DND-41 (cell line): ENCODE data around the gene NETO2.
"Not testable (repeated sequence)": the region's sequence is repeated elsewhere in the genome, so short reads cannot be mapped to it uniquely, and the experiment has no call there.

Experiments
- ATAC-seq: fragments of 200-7000 bp; cut with Tn5 transposase; 3 replicates; pipeline ENCODE4 v1.9.1; 2021; ENCODE audit warnings: low read depth; ENCODE audit not compliant: insufficient read depth
- DNase-seq: peaks from one replicate; pipeline ENCODE4 v3.0.0-alpha.2; 2020
- H2AFZ ChIP-seq: 2 replicates; pipeline ENCODE4 v1.6.0; 2012; ENCODE audit warnings: low read depth, low read length
- H3K27ac ChIP-seq: 2 replicates; pipeline ENCODE4 v1.5.1; 2012; ENCODE audit warnings: low read length, inconsistent platforms
- H3K27me3 ChIP-seq: fragments of 200-600 bp; sonication (generic); 2 replicates; pipeline ENCODE4 v1.6.0; 2012; ENCODE audit warnings: low read length, mild to moderate bottlenecking, inconsistent platforms; ENCODE audit not compliant: insufficient read depth, poor library complexity
- H3K36me3 ChIP-seq: 2 replicates; pipeline ENCODE4 v1.5.1; 2012; ENCODE audit warnings: low read length, inconsistent platforms; ENCODE audit not compliant: insufficient read depth
- H3K4me1 ChIP-seq: 2 replicates; pipeline ENCODE4 v1.5.1; 2012; ENCODE audit warnings: mild to moderate bottlenecking, low read length; ENCODE audit not compliant: insufficient read depth
- H3K4me2 ChIP-seq: 2 replicates; pipeline ENCODE4 v1.6.0; 2012; ENCODE audit warnings: mild to moderate bottlenecking, moderate library complexity, low read length, inconsistent platforms; ENCODE audit not compliant: insufficient read depth
- H3K4me3 ChIP-seq, 2 experiments: fragments of 200-600 bp in 1 of 2; shearing (Covaris generic) in 1 of 2; 2 replicates each; pipeline ENCODE4 v1.5.1; 2012 to 2016; ENCODE audit warnings: inconsistent platforms in 2 of 2, low read length in 2 of 2, mild to moderate bottlenecking in 2 of 2, low read depth in 1 of 2, moderate library complexity in 1 of 2
- H3K79me2 ChIP-seq: 2 replicates; pipeline ENCODE4 v1.6.0; 2012; ENCODE audit warnings: low read length, inconsistent platforms; ENCODE audit not compliant: insufficient read depth
- H3K9ac ChIP-seq: 2 replicates; pipeline ENCODE4 v1.6.0; 2012; ENCODE audit warnings: low read depth, mild to moderate bottlenecking, inconsistent platforms, low read length, moderate library complexity
- H3K9me3 ChIP-seq: 2 replicates; pipeline ENCODE4 v1.5.1; 2012; ENCODE audit warnings: low read length, moderate library complexity, mild to moderate bottlenecking, inconsistent platforms; ENCODE audit not compliant: insufficient read depth, severe bottlenecking
- H4K20me1 ChIP-seq: 2 replicates; pipeline ENCODE4 v1.6.0; 2012; ENCODE audit warnings: low read length; ENCODE audit not compliant: insufficient read depth
- EZH2 ChIP-seq: IDR thresholded peaks from 3 replicates; pipeline ENCODE4 v1.6.1; 2012; ENCODE audit warnings: borderline replicate concordance, low read depth, mild to moderate bottlenecking, moderate library complexity, low read length, inconsistent platforms; ENCODE audit not compliant: severe bottlenecking
- TF ChIP-seq, protein P1 (sequence below): IDR thresholded peaks from 2 replicates; pipeline ENCODE4 v1.5.1; 2012; ENCODE audit warnings: borderline replicate concordance, low read length, moderate library complexity, mild to moderate bottlenecking; ENCODE audit not compliant: poor library complexity, severe bottlenecking; ENCODE audit errors: extremely low read depth

NETO2 gene

DNA sequence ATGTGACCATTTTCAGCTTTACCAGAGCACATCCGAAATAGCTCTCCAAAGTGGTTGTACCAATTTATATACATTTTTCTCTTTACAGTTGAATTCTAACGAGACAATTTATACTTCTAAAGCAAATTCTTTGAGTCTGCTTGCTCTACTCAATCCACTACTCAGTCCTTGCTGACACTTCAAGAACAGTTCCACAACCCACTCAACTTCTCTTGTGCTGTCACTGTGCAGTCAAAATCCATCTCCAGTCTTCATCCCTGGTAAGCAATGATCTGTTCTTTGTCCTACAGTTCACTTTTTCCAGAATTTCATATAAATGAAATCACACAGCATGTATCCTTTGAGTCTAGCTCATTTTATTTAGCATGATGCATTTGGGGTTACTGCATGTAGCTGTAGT, 30.6 kb downstream of the NETO2 start:
- no peak overlapping the region for H3K27ac ChIP-seq
- H3K4me3 ChIP-seq: no peak overlapping the region

DNA sequence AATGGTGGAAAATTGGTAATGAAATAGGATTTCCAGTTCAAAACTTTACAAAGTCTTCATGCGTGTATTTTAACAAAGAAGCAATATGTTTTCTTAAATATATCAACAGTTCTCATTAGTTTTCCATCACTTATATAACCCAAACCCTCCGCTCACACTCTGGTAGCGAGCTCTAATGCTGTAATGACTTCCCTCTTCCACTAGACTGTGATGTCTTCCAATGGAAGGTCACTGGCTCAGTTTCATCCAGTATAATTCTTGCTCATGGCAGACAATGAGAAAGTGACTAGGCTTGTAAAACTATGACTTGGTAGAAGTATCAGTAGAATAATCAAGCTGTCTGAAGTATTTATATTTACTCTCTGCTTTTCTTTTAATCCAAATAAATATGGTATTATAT, 32.8 kb downstream of the NETO2 start:
- no peak overlapping the region for H2AFZ ChIP-seq
- no peak overlapping the region for H3K4me2 ChIP-seq
- no peak for TF ChIP-seq EZH2
- TF ChIP-seq, protein P1, sequence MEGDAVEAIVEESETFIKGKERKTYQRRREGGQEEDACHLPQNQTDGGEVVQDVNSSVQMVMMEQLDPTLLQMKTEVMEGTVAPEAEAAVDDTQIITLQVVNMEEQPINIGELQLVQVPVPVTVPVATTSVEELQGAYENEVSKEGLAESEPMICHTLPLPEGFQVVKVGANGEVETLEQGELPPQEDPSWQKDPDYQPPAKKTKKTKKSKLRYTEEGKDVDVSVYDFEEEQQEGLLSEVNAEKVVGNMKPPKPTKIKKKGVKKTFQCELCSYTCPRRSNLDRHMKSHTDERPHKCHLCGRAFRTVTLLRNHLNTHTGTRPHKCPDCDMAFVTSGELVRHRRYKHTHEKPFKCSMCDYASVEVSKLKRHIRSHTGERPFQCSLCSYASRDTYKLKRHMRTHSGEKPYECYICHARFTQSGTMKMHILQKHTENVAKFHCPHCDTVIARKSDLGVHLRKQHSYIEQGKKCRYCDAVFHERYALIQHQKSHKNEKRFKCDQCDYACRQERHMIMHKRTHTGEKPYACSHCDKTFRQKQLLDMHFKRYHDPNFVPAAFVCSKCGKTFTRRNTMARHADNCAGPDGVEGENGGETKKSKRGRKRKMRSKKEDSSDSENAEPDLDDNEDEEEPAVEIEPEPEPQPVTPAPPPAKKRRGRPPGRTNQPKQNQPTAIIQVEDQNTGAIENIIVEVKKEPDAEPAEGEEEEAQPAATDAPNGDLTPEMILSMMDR: no peak
- no peak overlapping the region for H3K27ac ChIP-seq
- no peaks in the 10 kb centered on the region for H3K9me3 ChIP-seq
- ATAC-seq: no peak
- no peaks in the 10 kb centered on the region for H3K36me3 ChIP-seq
- H3K4me1 ChIP-seq: no peaks in the 10 kb centered on the region
- no peak for DNase-seq
- H3K4me3 ChIP-seq: no peak overlapping the region
- no peaks in the 10 kb centered on the region for H3K79me2 ChIP-seq
- no peak overlapping the region for H3K9ac ChIP-seq
- H4K20me1 ChIP-seq: no peaks in the 10 kb centered on the region
- no peaks in the 10 kb centered on the region for H3K27me3 ChIP-seq

More for the DNA sequence above, 30.6 kb downstream of the NETO2 start:
- Histone ChIP-seq H3K4me2 (no peak overlapping the region), H4K20me1 (no peaks in the 10 kb centered on the region), H2AFZ (no peak overlapping the region), H3K27me3 (no peaks in the 10 kb centered on the region), H3K9ac (no peak overlapping the region), H3K9me3 (no peaks in the 10 kb centered on the region), H3K79me2 (no peaks in the 10 kb centered on the region), H3K36me3 (no peaks in the 10 kb centered on the region), H3K4me1 (no peaks in the 10 kb centered on the region)
- no peak for ATAC-seq
- DNase-seq: no peak
- TF ChIP-seq EZH2: no peak
- TF ChIP-seq, protein P1: no peak

DNA sequence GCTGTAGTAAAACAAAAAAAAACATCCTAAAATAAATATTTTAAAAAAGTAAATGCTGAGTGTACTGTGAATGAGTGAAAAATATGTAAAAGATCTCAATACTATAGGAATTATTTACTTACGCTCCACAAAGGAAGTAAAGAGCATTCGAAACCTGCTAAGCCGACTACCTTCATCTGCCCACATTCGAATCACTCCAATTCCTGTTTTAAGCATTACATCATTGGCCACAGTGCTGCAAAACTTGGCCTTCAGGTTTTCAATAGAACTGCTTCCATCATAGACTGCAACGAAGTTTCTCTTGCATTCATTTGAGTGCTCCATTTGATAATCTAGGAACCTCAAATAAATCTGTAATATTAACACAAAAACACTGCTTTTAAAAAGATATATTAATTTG, 34.4 kb downstream of the NETO2 start:
- Histone ChIP-seq H2AFZ (no peak overlapping the region), H3K79me2 (no peaks in the 10 kb centered on the region), H3K27ac (no peak overlapping the region), H3K4me2 (no peak overlapping the region), H4K20me1 (no peaks in the 10 kb centered on the region), H3K36me3 (no peaks in the 10 kb centered on the region), H3K4me1 (no peaks in the 10 kb centered on the region), H3K4me3 (no peak overlapping the region), H3K9me3 (no peaks in the 10 kb centered on the region), H3K27me3 (no peaks in the 10 kb centered on the region), H3K9ac (no peak overlapping the region)
- TF ChIP-seq, protein P1: no peak
- no peak for TF ChIP-seq EZH2
- ATAC-seq: no peak
- no peak for DNase-seq

DNA sequence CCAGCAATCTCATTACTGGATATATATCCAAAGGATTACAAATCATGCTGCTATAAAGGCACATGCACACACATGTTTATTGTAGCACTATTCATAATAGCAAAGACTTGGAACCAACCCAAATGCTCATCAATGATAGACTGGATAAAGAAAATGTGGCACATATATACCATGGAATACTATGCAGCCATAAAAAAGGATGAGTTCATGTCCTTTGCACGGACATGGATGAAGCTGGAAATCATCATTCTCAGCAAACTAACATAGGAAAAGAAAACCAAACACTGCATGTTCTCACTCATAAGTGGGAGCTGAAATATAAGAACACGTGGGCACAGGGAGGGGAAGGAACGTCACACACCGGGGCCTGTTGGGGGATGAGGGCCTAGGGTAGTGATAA, 40.8 kb downstream of the NETO2 start:
- not testable (repeated sequence) for H3K4me3 ChIP-seq, H2AFZ ChIP-seq, H3K79me2 ChIP-seq, H4K20me1 ChIP-seq, H3K9ac ChIP-seq, ATAC-seq, H3K9me3 ChIP-seq, H3K36me3 ChIP-seq, DNase-seq, H3K27me3 ChIP-seq, H3K4me1 ChIP-seq, H3K4me2 ChIP-seq, H3K27ac ChIP-seq

DNA sequence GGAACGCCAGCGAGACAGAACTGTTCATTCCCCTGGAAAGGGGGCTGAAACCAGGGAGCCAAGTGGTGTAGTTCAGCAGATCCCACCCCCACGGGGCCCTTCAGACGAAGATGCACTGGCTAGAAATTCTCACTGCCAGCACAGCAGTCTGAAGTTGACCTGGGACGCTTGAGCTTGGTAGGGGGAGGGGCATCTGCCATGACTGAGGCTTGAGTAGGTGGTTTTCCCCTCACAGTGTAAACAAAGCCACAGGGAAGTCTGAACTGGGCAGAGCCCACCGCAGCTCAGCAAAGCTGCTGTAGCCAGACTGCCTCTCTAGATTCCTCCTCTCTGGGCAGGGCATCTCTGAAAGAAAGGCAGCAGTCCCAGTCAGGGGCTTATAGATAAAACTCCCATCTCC, 46.6 kb downstream of the NETO2 start:
- H3K27ac ChIP-seq, H4K20me1 ChIP-seq, H3K4me1 ChIP-seq, H3K4me3 ChIP-seq, H3K4me2 ChIP-seq, H3K79me2 ChIP-seq, H3K9me3 ChIP-seq, DNase-seq, H3K9ac ChIP-seq, H3K36me3 ChIP-seq, H3K27me3 ChIP-seq, H2AFZ ChIP-seq, ATAC-seq: not testable (repeated sequence)
